Endodermal cell (in vitro differentiated cells): ENCODE data around the gene SLC1A7. TPM values are rescaled to one million over a fixed set of nuclear protein-coding genes. Genes with fewer than 3 reads are reported as not detected.

Experiments
- DNase-seq: peaks from one replicate; pipeline ENCODE4 v3.0.0-alpha.2; 2017
- H3K27ac ChIP-seq: 2 replicates; pipeline ENCODE4 v1.5.1; 2013; ENCODE audit warnings: mild to moderate bottlenecking, low read depth, low read length, moderate library complexity
- H3K27me3 ChIP-seq: 2 replicates; pipeline ENCODE4 v1.6.1; 2013; ENCODE audit warnings: mild to moderate bottlenecking, low read length, moderate library complexity; ENCODE audit not compliant: insufficient read depth, control insufficient read depth, poor library complexity, severe bottlenecking
- H3K36me3 ChIP-seq: 2 replicates; pipeline ENCODE4 v1.7.0; 2013; ENCODE audit warnings: mild to moderate bottlenecking, low read length, moderate library complexity; ENCODE audit not compliant: control insufficient read depth, insufficient read depth
- H3K4me1 ChIP-seq: one replicate; pipeline ENCODE4 v1.7.0; 2013; ENCODE audit warnings: low read length; ENCODE audit not compliant: control insufficient read depth, insufficient read depth
- H3K4me3 ChIP-seq: 2 replicates; pipeline ENCODE4 v1.5.1; 2013; ENCODE audit warnings: mild to moderate bottlenecking, low read length, moderate library complexity
- H3K9ac ChIP-seq: 2 replicates; pipeline ENCODE4 v1.6.1; 2013; ENCODE audit warnings: mild to moderate bottlenecking, low read length, moderate library complexity; ENCODE audit not compliant: poor library complexity, severe bottlenecking; ENCODE audit errors: extremely low read depth
- H3K9me3 ChIP-seq: 2 replicates; pipeline ENCODE4 v1.6.1; 2013; ENCODE audit warnings: mild to moderate bottlenecking, low read length, moderate library complexity; ENCODE audit not compliant: control insufficient read depth
- H3K27ac Mint-ChIP-seq: 2 replicates; pipeline ENCODE4 v1.8.0; 2020; ENCODE audit warnings: mixed read lengths
- H3K27me3 Mint-ChIP-seq: 2 replicates; pipeline ENCODE4 v1.8.0; 2021; ENCODE audit warnings: mild to moderate bottlenecking, mixed read lengths; ENCODE audit not compliant: insufficient read depth
- H3K36me3 Mint-ChIP-seq: 2 replicates; pipeline ENCODE4 v1.8.0; 2020; ENCODE audit warnings: low read depth, mixed read lengths
- H3K4me1 Mint-ChIP-seq: 2 replicates; pipeline ENCODE4 v1.8.0; 2020; ENCODE audit warnings: mixed read lengths
- H3K4me3 Mint-ChIP-seq: 2 replicates; pipeline ENCODE4 v1.8.0; 2020; ENCODE audit warnings: mild to moderate bottlenecking, moderate library complexity, mixed read lengths
- H3K9me3 Mint-ChIP-seq: 2 replicates; pipeline ENCODE4 v1.8.0; 2020; ENCODE audit warnings: mild to moderate bottlenecking, mixed read lengths
- CTCF ChIP-seq: fragments of 200-600 bp; sonication (generic); conservative IDR thresholded peaks from 2 replicates; pipeline ENCODE4 v1.5.0; 2021; ENCODE audit warnings: antibody characterized with exemption, mild to moderate bottlenecking
- WGBS, 2 experiments: methylation state at CpG; one replicate each; pipeline versions ENCODE4 v1.1.5 to v1.1.7; 2013; ENCODE audit warnings: missing lambda C conversion rate in 2 of 2, mixed read lengths in 1 of 2; ENCODE audit not compliant: insufficient coverage in 1 of 2, insufficient read length in 1 of 2; 5-methylcytosine and 5-hydroxymethylcytosine counted together
- total RNA-seq, 2 donors: library from RNA; stranded (reverse); fragmentation: NEBNext Ultra II Directional in 1 of 2; extraction: Animal tissue kit (Norgen Biotek cat#: 25700) in 1 of 2; gene quantifications; 2 replicates in 1 of 2; 3 replicates in 1 of 2; pipeline ENCODE4 v1.2.1, GENCODE V29; 2021

The SLC1A7 gene
- total RNA-seq, 2 donors from 2014 or later = 1.7 to 2.3 TPM

GRCh38 chr1:53069663-53070327, 72.6 kb downstream of the SLC1A7 start:
- Histone ChIP-seq H3K36me3 (no peaks in the 10 kb centered on the region), H3K27ac (no peak overlapping the region), H3K4me3 (no peak overlapping the region), H3K9me3 (no peaks in the 10 kb centered on the region), H3K4me1 (peaks cover 2% of the 10 kb centered on the region), H3K9ac (no peak overlapping the region), H3K27me3 (peaks cover 35% of the 10 kb centered on the region)
- no peaks in the 10 kb centered on the region for H3K36me3 Mint-ChIP-seq
- 92 to 93% methylated on average over 26 to 31 of the region's 31 CpGs for WGBS, 2 experiments
- no peak overlapping the region for H3K27ac Mint-ChIP-seq
- peak; percentile 46 for DNase-seq
- peaks cover 25% of the 10 kb centered on the region for H3K27me3 Mint-ChIP-seq
- peaks cover 1% of the 10 kb centered on the region for H3K4me1 Mint-ChIP-seq
- no peaks in the 10 kb centered on the region for H3K9me3 Mint-ChIP-seq
- no peak overlapping the region for H3K4me3 Mint-ChIP-seq
- no peak for TF ChIP-seq CTCF

GRCh38 chr1:53069265-53069662, 73.2 kb downstream of the SLC1A7 start:
- no peaks in the 10 kb centered on the region for H3K9me3 Mint-ChIP-seq
- peaks cover 2% of the 10 kb centered on the region for H3K4me1 ChIP-seq
- no peak overlapping the region for H3K27ac Mint-ChIP-seq
- TF ChIP-seq CTCF = no peak
- H3K27ac ChIP-seq = no peak overlapping the region
- peaks cover 1% of the 10 kb centered on the region for H3K4me1 Mint-ChIP-seq
- no peak overlapping the region for H3K9ac ChIP-seq
- no peaks in the 10 kb centered on the region for H3K36me3 Mint-ChIP-seq
- H3K4me3 ChIP-seq = no peak overlapping the region
- WGBS, 2 experiments = 91 to 94% methylated on average over 4 to 7 of the region's 7 CpGs
- peaks cover 30% of the 10 kb centered on the region for H3K27me3 Mint-ChIP-seq
- DNase-seq = peak; percentile 44
- H3K36me3 ChIP-seq = no peaks in the 10 kb centered on the region
- H3K27me3 ChIP-seq = peaks cover 40% of the 10 kb centered on the region
- H3K4me3 Mint-ChIP-seq = no peak overlapping the region
- H3K9me3 ChIP-seq = no peaks in the 10 kb centered on the region

GRCh38 chr1:53068314-53069099, 73.9 kb downstream of the SLC1A7 start:
- no peak overlapping the region for H3K27ac ChIP-seq
- H3K27me3 ChIP-seq = peaks cover 47% of the 10 kb centered on the region
- peaks cover 2% of the 10 kb centered on the region for H3K4me1 ChIP-seq
- no peak overlapping the region for H3K9ac ChIP-seq
- H3K27ac Mint-ChIP-seq = no peak overlapping the region
- H3K4me3 ChIP-seq = no peak overlapping the region
- TF ChIP-seq CTCF = no peak
- H3K9me3 ChIP-seq = no peaks in the 10 kb centered on the region
- 89 to 90% methylated on average over 5 to 7 of the region's 7 CpGs for WGBS, 2 experiments
- no peaks in the 10 kb centered on the region for H3K9me3 Mint-ChIP-seq
- H3K36me3 Mint-ChIP-seq = no peaks in the 10 kb centered on the region
- peaks cover 1% of the 10 kb centered on the region for H3K4me1 Mint-ChIP-seq
- H3K36me3 ChIP-seq = no peaks in the 10 kb centered on the region
- DNase-seq = peak; percentile 44
- H3K4me3 Mint-ChIP-seq = no peak overlapping the region
- H3K27me3 Mint-ChIP-seq = peaks cover 38% of the 10 kb centered on the region
